ENCODE results near the gene ASB15. TPM values are rescaled to one million over a fixed set of nuclear protein-coding genes. Genes with fewer than 3 reads are reported as not detected.
"Not testable (repeated sequence)": the region's sequence is repeated elsewhere in the genome, so short reads cannot be mapped to it uniquely, and the experiment has no call there.

Gene ASB15
- polyA plus RNA-seq, 2 donors = not detected

- H3K9me3 ChIP-seq (ENCODE audit: control insufficient read depth in 2 of 2, insufficient read depth in 1 of 2, low read depth in 1 of 2, low read length in 1 of 2) = no peaks in the 10 kb centered on the region
- no peak overlapping the region for H3K27ac ChIP-seq (ENCODE audit: low read depth in 2 of 2, low read length in 1 of 2)
- no peak overlapping the region for H3K4me3 ChIP-seq (ENCODE audit: low read depth in 1 of 2, low read length in 2 of 2)
- H3K4me1 ChIP-seq (ENCODE audit: control insufficient read depth in 2 of 2, insufficient read depth in 2 of 2, low read length in 1 of 2) = no peaks in the 10 kb centered on the region
- H3K27me3 ChIP-seq (ENCODE audit: control insufficient read depth in 1 of 2, insufficient read depth in 2 of 2, low read length in 2 of 2) = no peaks in the 10 kb centered on the region
- no peaks in the 10 kb centered on the region for H3K36me3 ChIP-seq (ENCODE audit: control insufficient read depth in 2 of 2, insufficient read depth in 2 of 2, low read length in 1 of 2)
- WGBS, 2 donors = 82 to 91% methylated on average over 1 of the region's 1 CpG
Measured at GRCh38 chr7:123629281-123629680, 27.7 kb downstream of the ASB15 start.

- 82 to 85% methylated on average over 2 of the region's 2 CpGs for WGBS, 2 donors
- H3K4me1 ChIP-seq (ENCODE audit: control insufficient read depth in 2 of 2, insufficient read depth in 2 of 2, low read length in 1 of 2) = no peaks in the 10 kb centered on the region
- no peaks in the 10 kb centered on the region for H3K27me3 ChIP-seq (ENCODE audit: control insufficient read depth in 1 of 2, insufficient read depth in 2 of 2, low read length in 2 of 2)
- no peak overlapping the region for H3K27ac ChIP-seq (ENCODE audit: low read depth in 2 of 2, low read length in 1 of 2)
- H3K4me3 ChIP-seq (ENCODE audit: low read depth in 1 of 2, low read length in 2 of 2) = no peak overlapping the region
- H3K9me3 ChIP-seq (ENCODE audit: control insufficient read depth in 2 of 2, insufficient read depth in 1 of 2, low read depth in 1 of 2, low read length in 1 of 2) = no peaks in the 10 kb centered on the region
- H3K36me3 ChIP-seq (ENCODE audit: control insufficient read depth in 2 of 2, insufficient read depth in 2 of 2, low read length in 1 of 2) = no peaks in the 10 kb centered on the region
Measured at GRCh38 chr7:123632808-123633207, 31.2 kb downstream of the ASB15 start.

- no peaks in the 10 kb centered on the region for H3K4me1 ChIP-seq (ENCODE audit: control insufficient read depth in 2 of 2, insufficient read depth in 2 of 2, low read length in 1 of 2)
- no peak overlapping the region for H3K27ac ChIP-seq (ENCODE audit: low read depth in 2 of 2, low read length in 1 of 2)
- WGBS, 2 donors = 70 to 75% methylated on average over 7 of the region's 7 CpGs
Measured at GRCh38 chr7:123633553-123633952, 31.9 kb downstream of the ASB15 start.

GRCh38 chr7:123634011-123634573 is 32.5 kb downstream of the ASB15 start:
- not testable (repeated sequence) for H3K36me3 ChIP-seq (ENCODE audit: control insufficient read depth in 2 of 2, insufficient read depth in 2 of 2, low read length in 1 of 2); H3K27me3 ChIP-seq (ENCODE audit: control insufficient read depth in 1 of 2, insufficient read depth in 2 of 2, low read length in 2 of 2); H3K4me3 ChIP-seq (ENCODE audit: low read depth in 1 of 2, low read length in 2 of 2); H3K27ac ChIP-seq (ENCODE audit: low read depth in 2 of 2, low read length in 1 of 2); H3K4me1 ChIP-seq (ENCODE audit: control insufficient read depth in 2 of 2, insufficient read depth in 2 of 2, low read length in 1 of 2); H3K9me3 ChIP-seq (ENCODE audit: control insufficient read depth in 2 of 2, insufficient read depth in 1 of 2, low read depth in 1 of 2, low read length in 1 of 2)
- WGBS, 2 donors = 70 to 84% methylated on average over 2 of the region's 2 CpGs

More at GRCh38 chr7:123633553-123633952, 31.9 kb downstream of the ASB15 start:
- no peak overlapping the region for H3K4me3 ChIP-seq (ENCODE audit: low read depth in 1 of 2, low read length in 2 of 2)
- H3K36me3 ChIP-seq (ENCODE audit: control insufficient read depth in 2 of 2, insufficient read depth in 2 of 2, low read length in 1 of 2) = no peaks in the 10 kb centered on the region
- H3K9me3 ChIP-seq (ENCODE audit: control insufficient read depth in 2 of 2, insufficient read depth in 1 of 2, low read depth in 1 of 2, low read length in 1 of 2) = no peaks in the 10 kb centered on the region
- H3K27me3 ChIP-seq (ENCODE audit: control insufficient read depth in 1 of 2, insufficient read depth in 2 of 2, low read length in 2 of 2) = no peaks in the 10 kb centered on the region

- no peak overlapping the region for H3K27ac ChIP-seq (ENCODE audit: low read depth in 2 of 2, low read length in 1 of 2)
- H3K36me3 ChIP-seq (ENCODE audit: control insufficient read depth in 2 of 2, insufficient read depth in 2 of 2, low read length in 1 of 2) = no peaks in the 10 kb centered on the region
- H3K9me3 ChIP-seq (ENCODE audit: control insufficient read depth in 2 of 2, insufficient read depth in 1 of 2, low read depth in 1 of 2, low read length in 1 of 2) = no peaks in the 10 kb centered on the region
- H3K4me3 ChIP-seq (ENCODE audit: low read depth in 1 of 2, low read length in 2 of 2) = no peak overlapping the region
- no peaks in the 10 kb centered on the region for H3K4me1 ChIP-seq (ENCODE audit: control insufficient read depth in 2 of 2, insufficient read depth in 2 of 2, low read length in 1 of 2)
- no peaks in the 10 kb centered on the region for H3K27me3 ChIP-seq (ENCODE audit: control insufficient read depth in 1 of 2, insufficient read depth in 2 of 2, low read length in 2 of 2)
- WGBS, 2 donors = 35 to 44% methylated on average over 4 of the region's 4 CpGs
Measured at GRCh38 chr7:123635551-123636359, 34.1 kb downstream of the ASB15 start.

- Histone ChIP-seq H3K4me3 (ENCODE audit: low read depth in 1 of 2, low read length in 2 of 2) (no peak overlapping the region), H3K4me1 (ENCODE audit: control insufficient read depth in 2 of 2, insufficient read depth in 2 of 2, low read length in 1 of 2) (no peaks in the 10 kb centered on the region), H3K36me3 (ENCODE audit: control insufficient read depth in 2 of 2, insufficient read depth in 2 of 2, low read length in 1 of 2) (no peaks in the 10 kb centered on the region), H3K27me3 (ENCODE audit: control insufficient read depth in 1 of 2, insufficient read depth in 2 of 2, low read length in 2 of 2) (no peaks in the 10 kb centered on the region), H3K27ac (ENCODE audit: low read depth in 2 of 2, low read length in 1 of 2) (no peak overlapping the region), H3K9me3 (ENCODE audit: control insufficient read depth in 2 of 2, insufficient read depth in 1 of 2, low read depth in 1 of 2, low read length in 1 of 2) (no peaks in the 10 kb centered on the region)
- 46 to 53% methylated on average over 3 of the region's 3 CpGs for WGBS, 2 donors
Measured at GRCh38 chr7:123637203-123637602, 35.6 kb downstream of the ASB15 start.

- WGBS, 2 donors = 89 to 95% methylated on average over 2 of the region's 2 CpGs
- Histone ChIP-seq H3K27ac (ENCODE audit: low read depth in 2 of 2, low read length in 1 of 2) (no peak overlapping the region), H3K9me3 (ENCODE audit: control insufficient read depth in 2 of 2, insufficient read depth in 1 of 2, low read depth in 1 of 2, low read length in 1 of 2) (no peaks in the 10 kb centered on the region), H3K4me1 (ENCODE audit: control insufficient read depth in 2 of 2, insufficient read depth in 2 of 2, low read length in 1 of 2) (no peaks in the 10 kb centered on the region), H3K27me3 (ENCODE audit: control insufficient read depth in 1 of 2, insufficient read depth in 2 of 2, low read length in 2 of 2) (no peaks in the 10 kb centered on the region), H3K4me3 (ENCODE audit: low read depth in 1 of 2, low read length in 2 of 2) (no peak overlapping the region), H3K36me3 (ENCODE audit: control insufficient read depth in 2 of 2, insufficient read depth in 2 of 2, low read length in 1 of 2) (no peaks in the 10 kb centered on the region)
Measured at GRCh38 chr7:123637878-123638277, 36.3 kb downstream of the ASB15 start.

- Histone ChIP-seq H3K4me3 (ENCODE audit: low read depth in 1 of 2, low read length in 2 of 2) (no peak overlapping the region), H3K9me3 (ENCODE audit: control insufficient read depth in 2 of 2, insufficient read depth in 1 of 2, low read depth in 1 of 2, low read length in 1 of 2) (no peaks in the 10 kb centered on the region), H3K4me1 (ENCODE audit: control insufficient read depth in 2 of 2, insufficient read depth in 2 of 2, low read length in 1 of 2) (no peaks in the 10 kb centered on the region), H3K27ac (ENCODE audit: low read depth in 2 of 2, low read length in 1 of 2) (no peak overlapping the region), H3K36me3 (ENCODE audit: control insufficient read depth in 2 of 2, insufficient read depth in 2 of 2, low read length in 1 of 2) (no peaks in the 10 kb centered on the region), H3K27me3 (ENCODE audit: control insufficient read depth in 1 of 2, insufficient read depth in 2 of 2, low read length in 2 of 2) (no peaks in the 10 kb centered on the region)
- WGBS, 2 donors = 80 to 83% methylated on average over 2 of the region's 2 CpGs
Measured at GRCh38 chr7:123639631-123640030, 38.0 kb downstream of the ASB15 start.

GRCh38 chr7:123640583-123640982 is 39.0 kb downstream of the ASB15 start:
- Histone ChIP-seq H3K27me3 (ENCODE audit: control insufficient read depth in 1 of 2, insufficient read depth in 2 of 2, low read length in 2 of 2) (no peaks in the 10 kb centered on the region), H3K36me3 (ENCODE audit: control insufficient read depth in 2 of 2, insufficient read depth in 2 of 2, low read length in 1 of 2) (no peaks in the 10 kb centered on the region), H3K4me1 (ENCODE audit: control insufficient read depth in 2 of 2, insufficient read depth in 2 of 2, low read length in 1 of 2) (no peaks in the 10 kb centered on the region), H3K27ac (ENCODE audit: low read depth in 2 of 2, low read length in 1 of 2) (no peak overlapping the region), H3K4me3 (ENCODE audit: low read depth in 1 of 2, low read length in 2 of 2) (no peak overlapping the region), H3K9me3 (ENCODE audit: control insufficient read depth in 2 of 2, insufficient read depth in 1 of 2, low read depth in 1 of 2, low read length in 1 of 2) (no peaks in the 10 kb centered on the region)

- Histone ChIP-seq H3K27ac (ENCODE audit: low read depth in 2 of 2, low read length in 1 of 2) (no peak overlapping the region), H3K4me3 (ENCODE audit: low read depth in 1 of 2, low read length in 2 of 2) (no peak overlapping the region), H3K4me1 (ENCODE audit: control insufficient read depth in 2 of 2, insufficient read depth in 2 of 2, low read length in 1 of 2) (no peaks in the 10 kb centered on the region), H3K36me3 (ENCODE audit: control insufficient read depth in 2 of 2, insufficient read depth in 2 of 2, low read length in 1 of 2) (no peaks in the 10 kb centered on the region), H3K27me3 (ENCODE audit: control insufficient read depth in 1 of 2, insufficient read depth in 2 of 2, low read length in 2 of 2) (peaks cover 0 to 2% of the 10 kb centered on the region in 2 donors), H3K9me3 (ENCODE audit: control insufficient read depth in 2 of 2, insufficient read depth in 1 of 2, low read depth in 1 of 2, low read length in 1 of 2) (no peaks in the 10 kb centered on the region)
- WGBS, 2 donors = 82 to 83% methylated on average over 5 of the region's 5 CpGs
Measured at GRCh38 chr7:123641901-123642300, 40.3 kb downstream of the ASB15 start.
